ENCODE measurements around the gene COPS4. TPM values are rescaled to one million over a fixed set of nuclear protein-coding genes. Genes with fewer than 3 reads are reported as not detected.

COPS4 gene
- total RNA-seq, 1 experiment from 2014 or later = 58.3 TPM

GRCh38 chr4:83013902-83014301 is 21.1 kb upstream of the COPS4 start:
- ATAC-seq = no peak
- H3K4me3 ChIP-seq (ENCODE audit: low read length) = peak overlapping the region; percentile 70

GRCh38 chr4:83019794-83020494 is 15.0 kb upstream of the COPS4 start:
- Histone ChIP-seq H3K27me3 (ENCODE audit: low read length) (no peaks in the 10 kb centered on the region), H2AFZ (ENCODE audit: low read length) (no peak overlapping the region), H3K9me3 (ENCODE audit: low read length) (no peaks in the 10 kb centered on the region), H3K36me3 (ENCODE audit: low read depth, low read length) (no peaks in the 10 kb centered on the region), H3F3A (ENCODE audit: low read length, unreplicated experiment) (no peaks in the 10 kb centered on the region), H3K4me1 (ENCODE audit: insufficient read depth, low read length) (no peaks in the 10 kb centered on the region), H3K4me2 (ENCODE audit: low read length) (no peak overlapping the region), H3K27ac (ENCODE audit: low read length) (no peak overlapping the region), H3K9me2 (replicated peaks; ENCODE audit: low read length) (no peaks in the 10 kb centered on the region), H3K4me3 (ENCODE audit: low read length) (no peak overlapping the region), H3K9ac (ENCODE audit: low read length) (no peak overlapping the region), H4K20me1 (ENCODE audit: low read length) (no peaks in the 10 kb centered on the region), H3K79me2 (ENCODE audit: low read length) (no peaks in the 10 kb centered on the region)
- ChIA-PET POLR2A (ENCODE audit: unreplicated experiment) (no interaction called here), CTCF (no interaction called here)
- intact Hi-C loops (cut with micrococcal nuclease) = no loop called here
- DNase-seq (no peak), ATAC-seq (no peak)
- no TSS peak for BruUV-seq (replicated peaks)
- no peak for TF ChIP-seq EZH2 (IDR thresholded peaks at IDR 0.05; ENCODE audit: low read length, unreplicated experiment)
- no peak for TF ChIP-seq EZH2phosphoT487 (IDR thresholded peaks at IDR 0.05; ENCODE audit: borderline replicate concordance, low read length)
- TF ChIP-seq CTCF (conservative IDR thresholded peaks at IDR 0.05; ENCODE audit: low read depth, low read length) = no peak

More at GRCh38 chr4:83013902-83014301, 21.1 kb upstream of the COPS4 start:
- no TSS peak for BruUV-seq (replicated peaks)
- no peaks in the 10 kb centered on the region for H3K9me3 ChIP-seq (ENCODE audit: low read length)
- H4K20me1 ChIP-seq (ENCODE audit: low read length) = no peaks in the 10 kb centered on the region
- no peak for DNase-seq
- H3K27me3 ChIP-seq (ENCODE audit: low read length) = no peaks in the 10 kb centered on the region
- ChIA-PET POLR2A (ENCODE audit: unreplicated experiment) (interaction anchor here (0.9 kb wide), 1 partner anchor 21 kb away, joined by 6 read pairs; the partner anchor contains the start of gene COPS4), CTCF (no interaction called here)
- H3K4me2 ChIP-seq (ENCODE audit: low read length) = peak overlapping the region; percentile 92
- intact Hi-C loops (cut with micrococcal nuclease) = loop anchor here (1.0 to 2.0 kb wide), 2 partner anchors 20 to 113 kb away; partner anchors contain the start of gene THAP9
- no peaks in the 10 kb centered on the region for H3K36me3 ChIP-seq (ENCODE audit: low read depth, low read length)
- TF ChIP-seq CTCF (conservative IDR thresholded peaks at IDR 0.05; ENCODE audit: low read depth, low read length) (no peak), EZH2phosphoT487 (IDR thresholded peaks at IDR 0.05; ENCODE audit: borderline replicate concordance, low read length) (no peak), EZH2 (IDR thresholded peaks at IDR 0.05; ENCODE audit: low read length, unreplicated experiment) (no peak)
- no peaks in the 10 kb centered on the region for H3K9me2 ChIP-seq (replicated peaks; ENCODE audit: low read length)
- H3K9ac ChIP-seq (ENCODE audit: low read length) = peak overlapping the region; percentile 76
- no peaks in the 10 kb centered on the region for H3F3A ChIP-seq (ENCODE audit: low read length, unreplicated experiment)
- H3K4me1 ChIP-seq (ENCODE audit: insufficient read depth, low read length) = peaks cover 18% of the 10 kb centered on the region
- H3K79me2 ChIP-seq (ENCODE audit: low read length) = peaks cover 36% of the 10 kb centered on the region
- H3K27ac ChIP-seq (ENCODE audit: low read length) = no peak overlapping the region
- peak overlapping the region; percentile 78 for H2AFZ ChIP-seq (ENCODE audit: low read length)
